Measurements from ENCODE around the gene SNX1.
"Not testable (repeated sequence)": the region's sequence is repeated elsewhere in the genome, so short reads cannot be mapped to it uniquely, and the experiment has no call there.

Gene SNX1

DNA sequence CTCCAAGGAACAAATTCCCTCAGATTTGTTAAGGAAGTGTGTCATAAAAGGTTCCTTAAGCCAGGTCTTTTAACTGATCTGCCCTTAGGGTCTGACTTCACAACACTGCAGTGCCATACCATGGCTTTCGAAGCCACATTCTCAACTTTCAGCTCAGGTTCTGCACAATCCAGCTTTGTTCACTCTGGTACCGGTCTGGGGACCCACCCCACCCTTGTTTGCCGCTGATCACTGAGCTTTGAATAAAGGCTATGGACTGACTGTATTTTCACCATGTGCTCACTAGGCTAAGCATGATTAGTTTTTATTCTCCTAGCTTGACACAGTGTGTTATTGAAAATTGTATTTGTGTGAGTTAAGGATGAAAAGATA lies 15.9 kb downstream of the SNX1 start:
- TF ChIP-seq ZFX (IDR thresholded peaks at IDR 0.05): no peak
- TF ChIP-seq CTCF (conservative IDR thresholded peaks at IDR 0.05): no peak
- H3K27ac ChIP-seq: no peak overlapping the region

DNA sequence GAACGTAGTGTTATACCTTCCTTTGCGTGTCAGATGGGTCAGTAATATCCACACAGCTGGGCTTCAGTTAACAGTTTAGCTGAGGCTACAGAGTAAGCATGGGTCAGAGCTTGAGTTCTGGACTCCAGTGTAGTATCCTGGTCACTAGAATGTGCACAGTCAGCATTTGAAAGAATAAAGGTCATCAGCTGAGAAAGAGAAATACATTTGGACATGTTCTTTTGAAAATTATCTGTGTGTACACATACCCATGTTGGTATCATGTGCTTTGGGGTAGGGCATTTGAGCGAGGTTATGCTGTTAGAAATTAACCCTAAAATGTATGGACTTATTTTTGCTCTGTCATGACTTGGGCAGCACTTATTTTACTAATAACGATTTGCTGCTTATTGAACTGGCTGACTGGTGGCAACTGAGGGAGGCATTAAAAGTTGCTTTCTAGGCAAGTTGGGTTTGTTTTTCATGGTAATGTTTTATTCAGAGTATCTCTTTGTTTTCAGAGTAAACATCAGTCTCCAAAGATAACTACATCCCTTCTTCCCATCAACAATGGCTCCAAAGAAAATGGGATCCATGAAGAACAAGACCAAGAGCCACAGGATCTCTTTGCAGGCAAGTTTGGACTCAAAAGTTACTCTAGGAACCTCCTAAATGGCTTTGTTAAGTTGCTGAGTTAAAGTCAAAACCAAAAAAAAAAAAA lies 16.4 kb downstream of the SNX1 start:
- no peak for TF ChIP-seq CTCF (conservative IDR thresholded peaks at IDR 0.05)
- no peak for TF ChIP-seq ZFX (IDR thresholded peaks at IDR 0.05)
- no peak overlapping the region for H3K27ac ChIP-seq

DNA sequence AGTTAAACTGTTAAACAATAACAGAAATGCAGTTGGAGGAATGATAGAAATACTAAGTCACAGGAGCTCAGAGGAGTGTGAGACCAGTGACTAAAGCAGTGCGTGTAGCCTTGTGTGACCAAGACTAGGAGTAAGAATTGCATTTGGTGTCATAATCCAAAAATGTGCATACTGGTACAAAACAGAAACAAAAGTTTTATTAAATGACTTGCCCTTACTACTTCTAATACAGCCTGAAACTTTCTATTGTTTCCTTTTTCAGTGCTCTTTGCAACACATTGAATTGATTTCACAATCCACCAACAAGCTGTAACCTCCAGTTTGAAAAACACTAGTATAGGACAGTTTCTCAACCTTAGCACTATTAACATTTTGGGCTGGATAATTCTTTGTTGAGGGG lies 17.1 kb downstream of the SNX1 start:
- no peak overlapping the region for H3K27ac ChIP-seq
- TF ChIP-seq ZFX (IDR thresholded peaks at IDR 0.05): no peak
- no peak for TF ChIP-seq CTCF (conservative IDR thresholded peaks at IDR 0.05)

DNA sequence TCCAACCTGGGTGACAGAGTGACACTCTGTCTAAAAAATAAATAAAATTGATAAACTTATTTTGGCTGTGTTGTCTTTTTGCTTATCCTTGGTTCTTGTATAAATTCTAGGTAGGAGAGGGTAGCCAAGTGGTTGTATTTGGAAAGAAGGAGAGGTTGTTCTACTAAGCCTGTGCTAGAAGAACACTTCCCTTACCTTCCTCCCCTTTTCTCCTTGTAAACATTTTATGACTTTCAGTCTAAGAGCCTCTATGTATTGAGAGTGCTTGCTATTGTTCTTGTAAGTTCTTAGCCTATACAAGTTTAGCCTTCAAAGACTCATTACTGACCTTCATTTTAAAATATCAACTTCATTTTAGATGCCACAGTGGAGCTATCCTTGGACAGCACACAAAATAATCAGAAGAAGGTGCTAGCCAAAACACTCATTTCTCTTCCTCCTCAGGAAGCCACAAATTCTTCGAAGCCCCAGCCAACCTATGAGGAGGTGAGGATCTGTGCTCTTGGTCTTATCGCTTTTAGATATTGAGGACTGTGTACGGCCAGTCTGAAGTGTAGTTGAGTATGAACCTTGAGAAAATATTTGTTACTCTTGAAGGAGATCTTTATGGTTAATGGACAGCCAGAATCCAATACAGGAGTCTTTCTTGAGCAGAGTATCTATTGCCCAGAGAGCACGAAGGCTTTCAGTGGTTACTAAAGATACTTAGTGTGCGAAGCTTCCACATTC lies 22.1 kb downstream of the SNX1 start:
- TF ChIP-seq ZFX (IDR thresholded peaks at IDR 0.05) (no peak), CTCF (conservative IDR thresholded peaks at IDR 0.05) (no peak)
- no peak overlapping the region for H3K27ac ChIP-seq

GRCh38 chr15:64120322-64120721 lies 24.5 kb downstream of the SNX1 start:
- not testable (repeated sequence) for H3K27ac ChIP-seq

DNA sequence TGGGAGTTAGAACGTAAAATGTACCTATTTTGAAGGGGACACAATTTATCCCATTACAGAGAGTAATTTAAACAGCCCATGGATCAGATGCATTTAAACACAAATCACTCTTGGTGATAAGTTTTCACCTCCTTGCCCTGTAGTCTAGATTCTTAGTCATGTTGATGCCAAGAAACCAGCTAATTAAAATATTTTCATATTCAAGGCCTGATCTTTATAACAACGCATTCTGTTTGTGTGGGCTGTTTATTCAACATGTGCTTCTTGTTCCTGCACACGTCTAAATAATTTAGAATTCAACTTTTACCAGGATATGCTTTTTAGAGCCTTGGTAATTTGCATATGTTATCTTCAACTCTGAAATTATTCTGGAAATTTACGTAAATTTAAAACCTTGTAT lies 25.8 kb downstream of the SNX1 start:
- no peak for TF ChIP-seq CTCF (conservative IDR thresholded peaks at IDR 0.05)
- no peak for TF ChIP-seq ZFX (IDR thresholded peaks at IDR 0.05)
- no peak overlapping the region for H3K27ac ChIP-seq

GRCh38 chr15:64122444-64122843 lies 26.7 kb downstream of the SNX1 start:
- no peak for TF ChIP-seq ZFX (IDR thresholded peaks at IDR 0.05)
- no peak for TF ChIP-seq CTCF (conservative IDR thresholded peaks at IDR 0.05)
- no peak overlapping the region for H3K27ac ChIP-seq

- TF ChIP-seq CTCF (conservative IDR thresholded peaks at IDR 0.05) (no peak), ZFX (IDR thresholded peaks at IDR 0.05) (no peak)
- H3K27ac ChIP-seq: no peak overlapping the region
Observed at GRCh38 chr15:64122936-64123351, 27.2 kb downstream of the SNX1 start.

Measured in C4-2B (cell line).